C4-2B (cell line): ENCODE data around the gene PDLIM1.

Source experiments
- ZFX ChIP-seq: fragments of 450-650 bp; IDR thresholded peaks from 2 replicates; pipeline ENCODE4 v1.6.1; 2017
- TF ChIP-seq, protein P1 (sequence below): fragments of 450-650 bp; conservative IDR thresholded peaks from 2 replicates; pipeline ENCODE4 v1.5.1; 2017; ENCODE audit warnings: mild to moderate bottlenecking

DNA sequence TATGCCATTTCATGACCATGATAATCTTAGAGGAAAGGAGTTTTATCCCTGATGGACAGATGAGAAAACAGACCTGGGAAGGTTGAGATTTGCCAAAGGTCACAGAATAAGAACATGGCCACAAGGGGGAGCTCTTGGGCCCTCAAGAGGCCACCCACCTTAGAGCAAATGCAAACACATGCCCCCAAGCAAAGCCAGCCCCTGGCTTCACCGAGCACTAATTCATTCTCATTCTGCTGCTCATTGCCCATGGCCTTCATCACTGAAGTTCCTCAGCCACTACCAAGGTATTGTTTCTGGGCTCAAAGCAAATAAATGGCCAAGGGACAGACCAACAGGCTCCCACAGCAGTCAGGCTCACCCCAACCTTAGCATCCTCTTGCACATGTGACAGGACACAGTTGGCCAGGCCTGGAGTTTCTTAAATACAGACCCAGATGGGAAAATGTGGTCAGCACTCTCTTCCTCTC lies 44.2 kb downstream of the PDLIM1 start:
- TF ChIP-seq, protein P1, sequence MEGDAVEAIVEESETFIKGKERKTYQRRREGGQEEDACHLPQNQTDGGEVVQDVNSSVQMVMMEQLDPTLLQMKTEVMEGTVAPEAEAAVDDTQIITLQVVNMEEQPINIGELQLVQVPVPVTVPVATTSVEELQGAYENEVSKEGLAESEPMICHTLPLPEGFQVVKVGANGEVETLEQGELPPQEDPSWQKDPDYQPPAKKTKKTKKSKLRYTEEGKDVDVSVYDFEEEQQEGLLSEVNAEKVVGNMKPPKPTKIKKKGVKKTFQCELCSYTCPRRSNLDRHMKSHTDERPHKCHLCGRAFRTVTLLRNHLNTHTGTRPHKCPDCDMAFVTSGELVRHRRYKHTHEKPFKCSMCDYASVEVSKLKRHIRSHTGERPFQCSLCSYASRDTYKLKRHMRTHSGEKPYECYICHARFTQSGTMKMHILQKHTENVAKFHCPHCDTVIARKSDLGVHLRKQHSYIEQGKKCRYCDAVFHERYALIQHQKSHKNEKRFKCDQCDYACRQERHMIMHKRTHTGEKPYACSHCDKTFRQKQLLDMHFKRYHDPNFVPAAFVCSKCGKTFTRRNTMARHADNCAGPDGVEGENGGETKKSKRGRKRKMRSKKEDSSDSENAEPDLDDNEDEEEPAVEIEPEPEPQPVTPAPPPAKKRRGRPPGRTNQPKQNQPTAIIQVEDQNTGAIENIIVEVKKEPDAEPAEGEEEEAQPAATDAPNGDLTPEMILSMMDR, result peak; percentile 88
- no peak for TF ChIP-seq ZFX
